ENCODE results near the gene PIN4. TPM values are rescaled to one million over a fixed set of nuclear protein-coding genes. Genes with fewer than 3 reads are reported as not detected.
A peak's percentile ranks its signal among the peaks of the same experiment; 100 is the strongest.

Gene PIN4
- total RNA-seq, result 8.1 TPM
- polyA plus RNA-seq, result 19.1 TPM

DNA sequence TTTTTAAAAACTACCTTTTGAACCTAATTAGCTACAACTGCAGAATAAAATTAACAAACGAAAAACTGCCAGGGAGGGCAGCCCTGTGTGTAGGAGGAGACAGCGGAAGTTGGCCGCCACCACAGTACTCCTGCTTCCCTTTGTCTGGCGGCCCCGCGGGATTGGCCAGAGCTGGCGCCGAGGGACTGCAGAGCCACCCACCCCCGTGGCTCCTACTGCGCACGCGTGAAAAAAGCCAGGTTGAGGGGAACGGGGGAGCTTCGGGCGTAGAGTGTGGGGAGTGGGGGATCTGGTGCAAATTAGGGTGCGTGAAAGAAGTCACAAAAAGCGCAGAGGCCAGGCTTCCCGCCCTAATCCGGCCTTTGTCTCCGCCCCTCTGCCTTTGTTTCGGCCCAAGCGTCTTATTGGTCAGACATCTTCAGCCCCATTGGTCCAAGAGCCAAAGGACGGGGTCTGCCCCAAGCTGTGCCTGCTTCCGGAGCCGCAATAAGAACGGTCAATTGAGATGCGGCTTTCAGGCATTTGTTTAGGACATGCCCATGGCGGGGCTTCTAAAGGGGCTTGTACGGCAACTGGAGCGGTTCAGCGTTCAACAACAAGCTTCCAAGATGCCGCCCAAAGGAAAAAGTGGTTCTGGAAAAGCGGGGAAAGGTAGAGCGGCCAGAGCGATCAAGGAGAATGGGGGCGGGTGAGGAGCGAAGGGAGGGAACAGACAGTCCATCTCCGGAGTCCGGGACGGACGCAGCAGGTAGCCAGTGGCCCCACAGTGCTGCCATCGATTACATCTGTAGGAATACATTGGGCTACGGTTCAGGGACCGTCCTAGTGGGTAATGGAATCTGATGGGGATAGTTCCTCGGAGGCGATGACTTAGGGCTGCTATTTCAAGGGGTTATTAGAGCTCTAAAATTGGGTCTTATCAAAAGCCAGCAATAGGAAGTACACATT lies at the start of gene PIN4:
Gene PIN4, plus strand, starts transcription at position 580 of the 948 bp plus-strand sequence. Its CDS starts 29 bp downstream, at position 609.
- Histone ChIP-seq H3K27ac (ENCODE audit: low read depth) (peak within 1 kb of the TSS; percentile 85), H3K36me3 (ENCODE audit: insufficient read depth) (no peaks in the 10 kb centered on the region), H3K4me3 (ENCODE audit: low read depth, low read length) (peak within 1 kb of the TSS; percentile 81), H3K4me1 (ENCODE audit: insufficient read depth) (no peaks in the 10 kb centered on the region)
- peak; percentile 93 for DNase-seq (ENCODE audit: extremely low spot score)
- under 1% methylated on average over 46 of the region's 46 CpGs for WGBS

DNA sequence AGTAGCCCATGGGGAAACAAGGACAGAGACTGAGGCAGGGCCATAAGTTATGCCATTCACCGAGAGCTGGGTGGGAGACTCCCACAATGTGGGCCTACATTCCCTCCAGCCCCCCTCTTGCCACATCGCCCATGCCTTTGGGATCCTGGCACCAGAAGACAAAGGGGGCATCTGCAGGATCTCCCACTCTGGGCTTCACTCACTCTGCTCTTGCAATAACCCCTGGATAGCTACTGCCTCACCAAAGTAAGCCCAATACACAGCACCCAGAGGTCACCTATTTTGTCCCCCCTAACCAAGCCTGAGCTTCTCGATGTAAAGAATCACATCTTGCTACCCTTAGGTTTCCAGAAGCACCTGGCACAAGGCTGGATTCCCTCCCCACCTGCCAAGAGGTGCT lies 49.1 kb upstream of the PIN4 start:
- no peak for DNase-seq (ENCODE audit: extremely low spot score)
- H3K4me1 ChIP-seq (ENCODE audit: insufficient read depth), result no peaks in the 10 kb centered on the region
- 79% methylated on average over 3 of the region's 3 CpGs for WGBS
- no peak overlapping the region for H3K4me3 ChIP-seq (ENCODE audit: low read depth, low read length)
- H3K27ac ChIP-seq (ENCODE audit: low read depth), result no peak overlapping the region
- no peaks in the 10 kb centered on the region for H3K36me3 ChIP-seq (ENCODE audit: insufficient read depth)

DNA sequence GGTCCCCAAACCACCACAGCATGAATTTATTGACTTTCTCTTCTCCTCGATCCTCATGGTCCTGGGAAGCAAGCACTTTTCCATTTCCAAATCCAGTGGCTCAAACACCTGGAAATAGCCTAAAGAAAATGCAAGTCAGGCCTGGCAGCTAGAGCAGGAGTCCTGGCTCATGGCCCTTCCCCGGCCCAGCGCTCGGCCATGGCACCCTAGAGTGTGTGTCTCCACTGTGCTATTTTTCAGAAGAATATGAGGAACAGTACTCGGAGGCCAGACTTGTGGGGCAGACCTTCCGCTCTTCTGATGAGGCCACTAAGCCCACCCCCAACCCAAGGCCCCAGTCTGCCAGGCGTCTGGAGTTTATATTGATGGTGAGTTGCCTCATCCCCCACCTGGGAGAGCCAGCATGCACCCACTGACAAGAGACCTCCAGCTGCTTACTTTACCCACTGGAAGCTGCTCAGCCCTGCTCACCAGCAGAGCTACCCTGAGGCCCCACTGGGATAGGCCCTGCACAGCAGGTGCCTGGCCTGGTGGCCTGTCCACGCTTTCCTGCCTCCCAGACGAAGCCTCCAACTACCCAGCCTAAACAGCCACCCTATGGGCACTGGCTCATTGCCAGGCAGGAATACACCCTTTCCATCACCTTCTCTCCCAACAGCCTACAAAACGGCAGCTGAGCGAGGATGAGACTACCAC lies 47.6 kb upstream of the PIN4 start:
- Histone ChIP-seq H3K36me3 (ENCODE audit: insufficient read depth) (no peaks in the 10 kb centered on the region), H3K4me3 (ENCODE audit: low read depth, low read length) (no peak overlapping the region), H3K27ac (ENCODE audit: low read depth) (no peak overlapping the region), H3K4me1 (ENCODE audit: insufficient read depth) (no peaks in the 10 kb centered on the region)
- no peak for DNase-seq (ENCODE audit: extremely low spot score)
- WGBS, result 90% methylated on average over 11 of the region's 11 CpGs

DNA sequence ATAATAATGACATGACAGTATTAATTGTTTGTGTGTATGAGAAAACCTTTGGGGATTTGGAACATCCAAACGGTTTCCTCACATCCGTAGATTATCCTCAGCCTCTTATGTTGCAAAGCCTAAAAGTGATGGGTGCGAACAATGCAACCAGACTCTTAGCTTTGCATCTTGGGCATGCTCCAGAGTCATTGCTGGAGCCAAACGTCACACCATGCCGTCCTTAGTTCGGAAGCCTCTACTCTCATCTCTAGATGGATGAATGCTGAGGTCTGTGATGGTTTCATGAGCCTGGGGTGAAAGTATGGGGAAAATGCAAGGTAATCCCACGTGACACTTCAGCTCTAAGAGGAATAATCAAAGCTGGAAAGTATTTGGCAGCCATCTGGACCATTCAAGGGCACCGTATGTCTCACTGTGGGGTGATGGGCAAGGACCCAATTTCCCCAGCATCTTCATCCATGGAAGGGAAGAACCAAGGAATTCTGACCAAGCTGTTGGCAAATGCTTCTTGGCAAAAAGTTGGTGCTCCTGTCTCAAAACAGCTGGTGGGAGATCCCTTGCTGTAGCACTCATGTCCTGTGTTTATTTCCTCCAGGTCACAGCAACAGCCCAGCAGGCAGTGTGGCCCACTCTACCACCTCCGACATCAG lies 43.6 kb upstream of the PIN4 start:
- H3K4me1 ChIP-seq (ENCODE audit: insufficient read depth), result no peaks in the 10 kb centered on the region
- 82% methylated on average over 9 of the region's 9 CpGs for WGBS
- H3K27ac ChIP-seq (ENCODE audit: low read depth), result no peak overlapping the region
- H3K4me3 ChIP-seq (ENCODE audit: low read depth, low read length), result no peak overlapping the region
- no peak for DNase-seq (ENCODE audit: extremely low spot score)
- H3K36me3 ChIP-seq (ENCODE audit: insufficient read depth), result no peaks in the 10 kb centered on the region

DNA sequence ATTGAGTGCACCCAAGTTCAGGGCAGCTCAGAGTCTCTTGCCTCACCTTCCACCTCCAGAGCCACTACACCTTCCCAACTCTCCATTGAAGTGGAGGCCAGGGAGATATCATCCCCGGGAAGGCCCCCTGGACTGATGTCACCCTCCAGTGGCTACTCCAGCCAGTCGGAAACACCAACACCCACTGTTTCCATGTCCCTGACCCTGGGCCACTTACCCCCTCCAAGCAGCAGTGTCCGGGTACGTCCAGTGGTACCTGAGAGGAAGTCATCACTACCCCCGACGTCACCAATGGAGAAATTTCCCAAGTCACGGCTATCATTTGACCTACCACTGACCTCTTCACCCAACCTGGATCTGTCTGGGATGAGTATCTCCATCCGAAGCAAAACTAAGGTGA lies 42.0 kb upstream of the PIN4 start:
- H3K4me3 ChIP-seq (ENCODE audit: low read depth, low read length), result no peak overlapping the region
- WGBS, result 95% methylated on average over 8 of the region's 8 CpGs
- no peak overlapping the region for H3K27ac ChIP-seq (ENCODE audit: low read depth)
- H3K36me3 ChIP-seq (ENCODE audit: insufficient read depth), result no peaks in the 10 kb centered on the region
- no peak for DNase-seq (ENCODE audit: extremely low spot score)
- H3K4me1 ChIP-seq (ENCODE audit: insufficient read depth), result no peaks in the 10 kb centered on the region

DNA sequence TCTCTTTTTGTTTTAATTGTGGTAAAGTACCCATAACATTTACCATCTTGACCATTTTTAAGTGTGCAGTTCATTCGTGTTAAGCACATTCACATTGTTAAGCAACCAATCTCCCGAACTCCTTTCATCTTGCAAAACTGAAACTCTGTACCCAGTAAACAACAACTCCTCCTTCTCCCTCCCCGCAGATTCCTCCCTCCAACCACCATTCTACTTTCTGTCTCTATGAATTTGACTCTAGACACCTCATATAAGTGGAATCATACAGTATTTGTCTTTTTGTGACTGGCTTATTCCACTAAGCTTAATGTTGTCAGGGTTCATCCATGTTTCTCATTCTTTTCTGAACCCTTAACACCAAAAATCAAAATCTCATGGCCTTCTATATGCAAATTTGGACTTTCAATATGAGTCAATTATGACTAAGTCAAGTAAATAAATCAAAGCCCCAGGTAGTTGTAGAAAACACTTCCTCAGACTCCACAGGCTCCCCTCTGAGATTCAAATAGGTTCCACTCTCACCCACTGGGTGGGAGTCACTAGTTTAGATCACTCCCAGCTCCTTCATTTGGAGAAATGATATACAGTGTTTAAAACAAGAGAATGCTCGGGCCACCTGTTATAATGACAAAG lies 40.1 kb upstream of the PIN4 start:
- WGBS, result 74% methylated on average over 4 of the region's 4 CpGs
- Histone ChIP-seq H3K27ac (ENCODE audit: low read depth) (no peak overlapping the region), H3K4me3 (ENCODE audit: low read depth, low read length) (no peak overlapping the region), H3K36me3 (ENCODE audit: insufficient read depth) (no peaks in the 10 kb centered on the region), H3K4me1 (ENCODE audit: insufficient read depth) (no peaks in the 10 kb centered on the region)
- DNase-seq (ENCODE audit: extremely low spot score), result no peak

DNA sequence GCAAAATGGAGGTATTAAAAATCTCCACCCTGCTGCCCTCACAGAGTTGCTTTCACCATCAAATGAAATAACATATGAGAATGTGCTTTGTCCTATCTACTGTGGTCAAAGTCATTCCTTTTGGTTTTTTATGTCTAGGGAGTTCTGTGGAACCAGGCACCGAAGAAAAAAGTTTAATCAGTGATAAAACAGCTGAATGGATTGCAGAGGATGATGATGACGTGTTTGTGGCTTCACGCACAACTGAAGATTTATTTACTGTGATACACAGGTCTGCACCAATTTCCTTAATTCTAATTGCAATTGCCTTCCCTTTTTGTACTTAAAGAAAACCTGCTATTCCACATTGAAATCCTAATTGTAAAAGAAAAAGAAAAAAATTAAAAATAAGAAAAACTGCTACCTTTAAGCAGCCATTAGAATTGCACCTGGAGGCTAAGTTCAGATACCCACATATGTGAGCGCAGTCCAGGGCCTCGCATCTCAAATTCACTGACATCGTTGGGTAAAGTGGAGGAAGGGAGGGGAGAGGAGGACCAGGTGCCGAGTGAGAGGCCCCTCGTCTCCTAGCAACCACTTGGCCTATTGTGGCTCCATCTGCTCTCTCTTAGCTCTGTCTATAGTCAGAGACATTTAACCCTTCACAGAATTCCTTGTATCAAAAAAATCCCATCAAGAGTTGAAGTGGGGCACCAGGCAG lies 39.3 kb upstream of the PIN4 start:
- Histone ChIP-seq H3K4me3 (ENCODE audit: low read depth, low read length) (no peak overlapping the region), H3K27ac (ENCODE audit: low read depth) (no peak overlapping the region), H3K36me3 (ENCODE audit: insufficient read depth) (no peaks in the 10 kb centered on the region), H3K4me1 (ENCODE audit: insufficient read depth) (no peaks in the 10 kb centered on the region)
- WGBS, result 59% methylated on average over 8 of the region's 8 CpGs
- DNase-seq (ENCODE audit: extremely low spot score), result no peak

DNA sequence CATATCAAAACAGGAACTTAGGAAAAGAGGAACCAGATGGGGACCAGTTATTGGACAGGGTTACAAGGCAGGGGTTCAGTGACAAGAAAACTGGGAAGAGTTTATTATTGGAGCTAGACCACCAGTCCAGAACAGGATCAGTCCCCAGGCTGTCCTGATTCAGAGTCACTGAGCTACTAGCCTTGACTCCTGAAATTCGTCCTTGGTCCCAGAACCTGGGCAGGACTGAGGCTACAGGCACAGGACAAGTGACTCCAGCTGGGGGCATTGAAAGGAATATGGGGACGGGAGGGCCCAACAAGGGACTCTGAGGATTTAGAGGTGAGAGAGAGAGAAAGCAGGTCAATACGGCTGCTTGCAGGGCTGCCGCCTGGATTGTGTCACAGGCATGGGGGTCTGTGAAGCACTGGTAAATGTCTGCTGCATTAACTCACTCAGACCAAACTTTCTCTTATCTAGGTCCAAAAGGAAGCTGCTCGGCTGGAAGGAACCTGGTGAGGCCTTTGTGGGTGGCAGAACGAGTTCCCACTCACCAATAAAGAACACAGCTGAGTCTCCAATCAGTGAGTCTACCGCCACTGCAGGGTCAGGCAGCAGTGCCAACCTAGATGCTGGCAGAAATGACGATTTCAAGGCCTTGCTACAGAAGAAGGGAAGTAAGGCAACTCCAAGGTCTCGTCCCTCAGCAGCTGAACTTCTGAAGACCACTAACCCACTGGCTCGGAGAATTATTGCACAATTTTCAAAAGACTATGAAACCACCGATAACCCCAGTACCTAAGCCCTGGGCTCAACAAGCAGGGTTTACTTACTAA lies 38.6 kb upstream of the PIN4 start:
- no peaks in the 10 kb centered on the region for H3K36me3 ChIP-seq (ENCODE audit: insufficient read depth)
- 60% methylated on average over 11 of the region's 11 CpGs for WGBS
- no peak overlapping the region for H3K27ac ChIP-seq (ENCODE audit: low read depth)

DNA sequence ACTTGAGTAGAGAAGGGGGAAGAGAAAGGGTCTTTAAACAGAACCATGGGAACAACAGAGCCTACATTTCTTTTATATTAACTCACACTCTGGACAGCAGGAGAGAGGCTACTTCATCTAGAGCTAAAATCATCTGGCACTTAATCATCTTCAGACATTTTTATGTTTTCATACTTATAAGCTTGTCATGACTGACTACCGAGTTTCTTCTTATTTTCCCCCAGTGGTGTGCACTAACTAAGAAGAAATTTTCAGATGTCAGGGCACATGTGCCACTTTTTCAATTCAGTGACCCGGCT lies 38.0 kb upstream of the PIN4 start:
- Histone ChIP-seq H3K4me1 (ENCODE audit: insufficient read depth) (no peaks in the 10 kb centered on the region), H3K4me3 (ENCODE audit: low read depth, low read length) (no peak overlapping the region), H3K36me3 (ENCODE audit: insufficient read depth) (no peaks in the 10 kb centered on the region), H3K27ac (ENCODE audit: low read depth) (no peak overlapping the region)
- no peak for DNase-seq (ENCODE audit: extremely low spot score)
- 52% methylated on average over 2 of the region's 2 CpGs for WGBS

More for the DNA sequence above, 38.6 kb upstream of the PIN4 start:
- H3K4me3 ChIP-seq (ENCODE audit: low read depth, low read length), result no peak overlapping the region
- H3K4me1 ChIP-seq (ENCODE audit: insufficient read depth), result no peaks in the 10 kb centered on the region
- no peak for DNase-seq (ENCODE audit: extremely low spot score)

DNA sequence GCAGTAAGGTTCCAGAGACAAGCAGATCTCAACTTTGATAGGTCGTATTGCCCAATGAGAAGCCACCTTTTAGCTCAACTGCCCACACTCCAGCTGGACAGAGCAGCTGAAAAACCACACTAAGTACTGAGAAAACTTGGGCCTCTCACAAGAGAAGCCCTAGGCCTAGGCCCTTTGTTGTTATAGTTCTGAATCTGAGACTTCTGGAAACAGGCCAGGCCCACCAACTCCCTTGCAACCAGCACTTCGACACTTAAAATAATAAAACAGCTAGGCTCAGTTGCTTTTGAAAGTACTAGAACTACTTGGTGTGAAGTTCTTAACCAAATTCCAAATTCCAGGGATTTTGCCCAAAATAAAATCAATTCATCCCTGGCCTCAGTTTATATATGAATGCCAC lies 36.4 kb upstream of the PIN4 start:
- H3K27ac ChIP-seq (ENCODE audit: low read depth), result no peak overlapping the region
- WGBS, result 41% methylated on average over 2 of the region's 2 CpGs
- H3K4me3 ChIP-seq (ENCODE audit: low read depth, low read length), result no peak overlapping the region
- no peak for DNase-seq (ENCODE audit: extremely low spot score)
- no peaks in the 10 kb centered on the region for H3K36me3 ChIP-seq (ENCODE audit: insufficient read depth)
- no peaks in the 10 kb centered on the region for H3K4me1 ChIP-seq (ENCODE audit: insufficient read depth)

DNA sequence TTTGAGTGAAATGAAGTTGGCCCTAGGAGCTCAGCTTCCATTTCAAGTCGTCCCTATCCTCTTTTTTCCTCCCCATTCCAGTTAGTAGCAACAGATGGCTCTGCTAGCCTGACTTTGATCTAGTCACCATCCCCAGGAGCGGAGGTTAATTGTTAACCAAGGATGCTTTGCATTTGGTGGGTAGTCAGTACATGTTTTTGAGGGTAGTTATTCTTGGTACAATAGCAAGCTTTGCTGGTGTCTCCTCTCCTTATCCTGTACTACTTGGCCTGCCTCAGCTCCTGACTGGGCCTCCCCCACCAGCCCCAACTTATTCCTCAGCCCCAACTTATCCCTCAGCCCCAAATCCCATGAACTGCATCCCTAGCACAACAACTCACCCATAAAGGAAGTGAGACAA lies 35.0 kb upstream of the PIN4 start:
- WGBS, result 82% methylated on average over 2 of the region's 2 CpGs
- no peak overlapping the region for H3K27ac ChIP-seq (ENCODE audit: low read depth)

DNA sequence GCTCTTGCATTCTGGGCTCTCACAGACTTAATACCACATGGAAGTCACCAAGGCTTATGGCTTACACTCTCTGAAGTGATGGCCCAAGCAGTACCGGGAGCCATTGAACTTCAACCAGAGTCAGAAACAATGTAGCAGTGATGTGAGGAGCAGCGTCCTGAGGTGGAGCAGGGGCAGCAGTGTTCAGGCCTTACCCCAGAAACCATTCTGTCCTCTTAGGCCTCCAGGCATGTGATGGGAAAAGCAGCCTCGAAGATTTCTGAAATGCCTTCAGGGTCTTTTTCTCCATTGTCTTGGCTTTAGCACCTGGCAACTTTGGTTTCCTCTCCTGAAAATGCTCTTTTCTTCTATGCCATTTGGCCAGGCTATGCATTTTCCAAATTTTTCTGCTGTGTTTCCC lies 22.8 kb upstream of the PIN4 start:
- WGBS, result 93% methylated on average over 3 of the region's 3 CpGs
- no peaks in the 10 kb centered on the region for H3K4me1 ChIP-seq (ENCODE audit: insufficient read depth)
- DNase-seq (ENCODE audit: extremely low spot score), result no peak
- no peaks in the 10 kb centered on the region for H3K36me3 ChIP-seq (ENCODE audit: insufficient read depth)
- no peak overlapping the region for H3K4me3 ChIP-seq (ENCODE audit: low read depth, low read length)
- H3K27ac ChIP-seq (ENCODE audit: low read depth), result no peak overlapping the region

More for the DNA sequence above, 35.0 kb upstream of the PIN4 start:
- no peaks in the 10 kb centered on the region for H3K36me3 ChIP-seq (ENCODE audit: insufficient read depth)
- H3K4me1 ChIP-seq (ENCODE audit: insufficient read depth), result no peaks in the 10 kb centered on the region
- DNase-seq (ENCODE audit: extremely low spot score), result no peak
- no peak overlapping the region for H3K4me3 ChIP-seq (ENCODE audit: low read depth, low read length)

Data from urinary bladder (tissue), 4 donors.